ENCODE data around the gene MICAL3. TPM values are rescaled to one million over a fixed set of nuclear protein-coding genes. Genes with fewer than 3 reads are reported as not detected.
A peak's percentile ranks its signal among the peaks of the same experiment; 100 is the strongest.

Gene MICAL3
- total and polyA plus RNA-seq, 2 donors from 2014 or later: 5.0 to 99.4 TPM

GRCh38 chr22:17893900-17894535 lies 130.3 kb downstream of the MICAL3 start:
- Histone ChIP-seq H3K9me3 (ENCODE audit: control insufficient read depth in 2 of 3, insufficient read depth in 1 of 3, low read length in 3 of 3) (no peaks in the 10 kb centered on the region), H3K27me3 (ENCODE audit: control insufficient read depth, insufficient read depth, low read length) (no peaks in the 10 kb centered on the region), H3K4me1 (ENCODE audit: control insufficient read depth in 2 of 3, insufficient read depth in 2 of 3, low read depth in 1 of 3, low read length in 3 of 3) (peaks cover 0 to 17% (median 10%) of the 10 kb centered on the region in 3 donors), H3K9ac (ENCODE audit: low read length in 3 of 3) (no peak overlapping the region), H3K36me3 (ENCODE audit: control insufficient read depth in 2 of 3, insufficient read depth in 3 of 3, low read length in 3 of 3) (peaks cover 3 to 27% (median 19%) of the 10 kb centered on the region in 3 donors), H3K27ac (ENCODE audit: low read depth in 2 of 2, low read length in 2 of 2) (no peak overlapping the region), H3K4me3 (ENCODE audit: low read length in 3 of 3) (no peak overlapping the region)
- FAIRE-seq: no peak
- no peak for DNase-seq
- TF ChIP-seq CTCF (IDR thresholded peaks at IDR 0.05; ENCODE audit: borderline replicate concordance, extremely low read depth, insufficient read depth): no peak
- intact Hi-C loops (cut with DNase I): no loop called here

GRCh38 chr22:17892376-17892775 lies 132.0 kb downstream of the MICAL3 start:
- peaks cover 3 to 40% (median 28%) of the 10 kb centered on the region in 3 donors for H3K36me3 ChIP-seq (ENCODE audit: control insufficient read depth in 2 of 3, insufficient read depth in 3 of 3, low read length in 3 of 3)
- H3K27ac ChIP-seq (ENCODE audit: low read depth in 2 of 2, low read length in 2 of 2): no peak overlapping the region
- no peak overlapping the region for H3K9ac ChIP-seq (ENCODE audit: low read length in 3 of 3)
- no peak overlapping the region for H3K4me3 ChIP-seq (ENCODE audit: low read length in 3 of 3)
- H3K27me3 ChIP-seq (ENCODE audit: control insufficient read depth, insufficient read depth, low read length): no peaks in the 10 kb centered on the region
- intact Hi-C loops (cut with DNase I): no loop called here
- DNase-seq (no peak), FAIRE-seq (no peak)
- peaks cover 0 to 6% (median 1%) of the 10 kb centered on the region in 3 donors for H3K4me1 ChIP-seq (ENCODE audit: control insufficient read depth in 2 of 3, insufficient read depth in 2 of 3, low read depth in 1 of 3, low read length in 3 of 3)
- no peaks in the 10 kb centered on the region for H3K9me3 ChIP-seq (ENCODE audit: control insufficient read depth in 2 of 3, insufficient read depth in 1 of 3, low read length in 3 of 3)
- TF ChIP-seq CTCF (IDR thresholded peaks at IDR 0.05; ENCODE audit: borderline replicate concordance, extremely low read depth, insufficient read depth): no peak

- peak; percentile 26 for TF ChIP-seq CTCF (IDR thresholded peaks at IDR 0.05; ENCODE audit: borderline replicate concordance, extremely low read depth, insufficient read depth)
- no peaks in the 10 kb centered on the region for H3K9me3 ChIP-seq (ENCODE audit: control insufficient read depth in 2 of 3, insufficient read depth in 1 of 3, low read length in 3 of 3)
- DNase-seq: peak in 1 of 5 donors; percentile 40
- H3K27ac ChIP-seq (ENCODE audit: low read depth in 2 of 2, low read length in 2 of 2): no peak overlapping the region
- H3K36me3 ChIP-seq (ENCODE audit: control insufficient read depth in 2 of 3, insufficient read depth in 3 of 3, low read length in 3 of 3): peaks cover 3 to 45% (median 32%) of the 10 kb centered on the region in 3 donors
- H3K27me3 ChIP-seq (ENCODE audit: control insufficient read depth, insufficient read depth, low read length): no peaks in the 10 kb centered on the region
- no peak overlapping the region for H3K4me3 ChIP-seq (ENCODE audit: low read length in 3 of 3)
- peaks cover 0 to 5% (median 0%) of the 10 kb centered on the region in 3 donors for H3K4me1 ChIP-seq (ENCODE audit: control insufficient read depth in 2 of 3, insufficient read depth in 2 of 3, low read depth in 1 of 3, low read length in 3 of 3)
- no peak overlapping the region for H3K9ac ChIP-seq (ENCODE audit: low read length in 3 of 3)
- no peak for FAIRE-seq
- intact Hi-C loops (cut with DNase I): no loop called here
Observed at GRCh38 chr22:17891481-17892167, 132.7 kb downstream of the MICAL3 start.
